Hematopoietic multipotent progenitor cell (in vitro differentiated cells): ENCODE results near the gene LBHD1. TPM values are rescaled to one million over a fixed set of nuclear protein-coding genes. Genes with fewer than 3 reads are reported as not detected.
"Not testable (repeated sequence)": the region's sequence is repeated elsewhere in the genome, so short reads cannot be mapped to it uniquely, and the experiment has no call there.

Source experiments
- DNase-seq, 3 donors: peaks; one replicate each; pipeline ENCODE4 v3.0.0-alpha.2; 2011 to 2015; ENCODE audit warnings: low read depth in 2 of 3, low spot score in 2 of 3
- total RNA-seq: library from RNA; depleted of rRNA; stranded (reverse); fragments of >200 nt; gene quantifications from one replicate; pipeline ENCODE4 v1.2.3, GENCODE V29; 2012

LBHD1 gene
- total RNA-seq, 1 donor: 6.5 TPM

DNA sequence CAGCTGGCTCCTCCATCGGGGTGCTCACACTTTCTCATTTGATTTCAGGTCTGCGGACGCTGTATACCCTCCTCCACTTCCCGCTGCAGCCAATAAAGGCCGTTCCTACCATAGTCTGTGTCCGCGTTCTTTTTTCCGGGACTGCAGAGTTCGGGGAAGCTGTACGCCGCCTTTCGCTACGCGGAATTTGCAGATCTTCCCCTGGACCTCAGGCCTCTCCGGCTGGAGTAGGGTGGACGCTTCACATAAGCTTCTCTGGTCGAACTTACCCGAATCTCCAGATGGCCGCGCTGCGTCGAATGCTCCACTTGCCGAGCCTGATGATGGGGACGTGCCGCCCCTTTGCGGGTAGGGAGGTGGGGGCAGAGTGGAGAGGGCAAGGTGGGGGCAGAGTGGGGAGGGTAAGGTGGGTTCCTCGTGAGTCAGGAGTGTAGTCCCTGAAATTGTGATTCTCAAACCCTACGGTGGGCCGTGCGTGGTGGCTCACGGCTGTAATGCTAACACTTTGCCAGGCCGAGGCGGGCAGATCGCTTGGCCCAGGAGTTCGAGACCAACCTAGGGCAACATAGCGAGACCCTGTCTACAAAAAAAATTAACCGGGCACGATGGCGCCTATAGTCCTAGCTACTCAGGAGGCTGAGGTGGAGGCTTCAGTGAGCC is 6.3 kb downstream of the LBHD1 start:
- peak in 2 of 3 donors; percentile 74 to 79 for DNase-seq

DNA sequence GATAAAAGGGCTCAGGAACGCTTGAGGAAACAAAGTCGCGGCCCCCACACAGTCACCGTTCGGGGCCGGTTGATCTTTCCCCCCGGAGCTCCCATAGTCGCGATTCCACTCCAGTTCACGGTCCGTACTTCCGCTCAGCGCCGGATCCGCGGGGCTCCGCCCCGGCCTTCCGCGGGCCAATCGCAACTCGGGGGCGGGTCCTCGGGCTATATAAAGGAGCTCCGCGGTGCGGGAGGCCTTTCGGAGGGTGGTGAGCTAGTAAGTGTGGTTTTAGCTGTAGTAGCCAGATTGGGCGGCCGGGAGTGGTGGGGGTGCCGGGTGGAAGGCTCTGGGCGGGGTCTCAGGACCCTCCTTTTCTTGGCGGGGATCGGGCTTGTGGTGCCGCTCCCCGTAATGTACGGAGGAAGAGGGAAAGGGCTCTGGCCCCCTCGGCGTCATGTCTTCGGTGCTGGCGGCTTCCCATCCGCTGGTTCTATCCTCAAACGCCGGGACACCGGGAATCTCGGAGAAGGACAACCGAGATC is 6.9 kb downstream of the LBHD1 start, which contains the start of the genes C11orf98 and CSKMT:
Gene C11orf98 (minus strand): TSS at position 136 of the 524 bp plus-strand sequence. CDS start 41 bp downstream, at position 95.
Gene CSKMT (plus strand): TSS at position 238 of the 524 bp plus-strand sequence. CDS start 568 bp downstream, outside the sequence.
- DNase-seq: peak; percentile 90 to 95 (median 94)

DNA sequence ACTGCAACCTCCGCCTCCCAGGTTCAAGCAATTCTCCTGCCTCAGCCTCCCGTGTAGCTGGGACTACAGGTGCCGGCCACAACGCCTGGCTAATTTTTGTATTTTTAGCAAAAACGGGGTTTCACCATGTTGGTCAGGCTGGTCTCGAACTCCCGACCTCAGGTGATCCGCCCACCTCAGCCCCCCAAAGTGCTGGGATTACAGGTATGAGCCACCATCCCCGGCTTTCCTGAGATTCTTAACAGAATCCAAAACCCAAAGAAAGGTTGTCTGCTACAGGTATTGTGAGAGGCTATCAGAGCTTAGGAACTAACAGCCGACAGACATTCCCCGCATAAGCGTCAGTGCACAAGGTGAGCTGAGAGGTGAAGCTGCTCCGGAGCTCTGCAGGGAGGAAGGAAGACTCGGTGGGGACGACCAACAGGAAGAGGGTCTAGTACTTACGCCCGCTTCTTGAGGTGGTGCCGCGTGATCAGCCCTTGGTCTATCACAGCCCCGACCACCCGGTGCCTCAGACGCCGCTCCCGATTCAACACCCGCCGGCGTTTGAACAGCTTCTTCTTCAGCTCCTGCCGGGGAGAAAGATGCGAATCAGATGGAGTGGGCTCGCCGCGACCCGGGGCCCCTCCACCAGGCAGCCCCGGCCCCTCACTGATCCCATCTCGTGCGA is 7.5 kb downstream of the LBHD1 start:
- peak in 2 of 3 donors; percentile 50 to 70 for DNase-seq

DNA sequence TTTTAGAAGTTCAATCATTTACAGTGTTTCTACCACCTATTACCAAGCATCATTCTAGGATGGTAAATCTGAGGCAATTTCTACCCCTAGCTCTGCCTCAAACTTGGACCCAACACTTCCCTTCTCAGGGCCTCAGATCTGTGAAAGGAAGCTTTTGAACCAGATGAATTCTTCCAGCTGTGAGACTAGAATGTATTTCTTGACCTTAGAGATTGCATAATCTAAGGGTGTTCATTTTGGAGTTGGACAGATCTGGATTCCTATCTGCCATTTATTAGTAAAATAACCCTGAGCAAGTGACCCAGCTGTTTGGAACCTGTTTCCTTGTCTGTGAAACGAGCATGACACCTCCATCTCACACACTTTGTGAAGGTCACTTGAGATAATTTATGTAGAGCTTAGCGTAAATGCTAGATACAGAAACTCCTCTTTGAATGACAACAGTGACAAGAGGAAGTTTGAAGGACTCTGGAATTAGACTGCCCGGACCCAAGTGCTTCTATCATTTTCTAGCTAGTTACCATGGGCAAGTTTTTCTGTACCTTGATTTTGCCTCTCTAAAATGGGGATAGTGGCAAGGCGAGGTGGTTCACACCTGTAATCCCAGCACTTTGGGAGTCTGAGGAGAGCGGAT is 15.2 kb downstream of the LBHD1 start:
- no peak for DNase-seq

DNA sequence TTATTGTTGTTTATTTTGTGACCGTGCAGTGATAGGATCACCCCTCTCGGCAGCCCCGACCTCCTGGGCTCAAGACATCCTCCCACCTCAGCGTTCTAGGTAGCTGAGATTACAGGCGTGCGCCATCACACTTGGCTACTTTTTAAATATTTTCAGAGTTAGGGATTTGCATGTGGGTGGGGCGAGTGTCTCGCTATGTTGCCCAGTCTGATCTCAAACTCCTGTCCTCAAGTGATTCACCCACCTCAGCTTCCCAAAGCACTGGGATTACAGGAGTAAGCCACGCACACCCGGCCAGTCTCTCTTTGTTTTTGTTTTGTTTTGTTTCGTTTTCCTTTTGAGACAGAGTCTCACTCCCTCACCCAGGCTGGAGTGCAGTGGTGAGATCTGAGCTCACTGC is 17.8 kb downstream of the LBHD1 start:
- no peak for DNase-seq

DNA sequence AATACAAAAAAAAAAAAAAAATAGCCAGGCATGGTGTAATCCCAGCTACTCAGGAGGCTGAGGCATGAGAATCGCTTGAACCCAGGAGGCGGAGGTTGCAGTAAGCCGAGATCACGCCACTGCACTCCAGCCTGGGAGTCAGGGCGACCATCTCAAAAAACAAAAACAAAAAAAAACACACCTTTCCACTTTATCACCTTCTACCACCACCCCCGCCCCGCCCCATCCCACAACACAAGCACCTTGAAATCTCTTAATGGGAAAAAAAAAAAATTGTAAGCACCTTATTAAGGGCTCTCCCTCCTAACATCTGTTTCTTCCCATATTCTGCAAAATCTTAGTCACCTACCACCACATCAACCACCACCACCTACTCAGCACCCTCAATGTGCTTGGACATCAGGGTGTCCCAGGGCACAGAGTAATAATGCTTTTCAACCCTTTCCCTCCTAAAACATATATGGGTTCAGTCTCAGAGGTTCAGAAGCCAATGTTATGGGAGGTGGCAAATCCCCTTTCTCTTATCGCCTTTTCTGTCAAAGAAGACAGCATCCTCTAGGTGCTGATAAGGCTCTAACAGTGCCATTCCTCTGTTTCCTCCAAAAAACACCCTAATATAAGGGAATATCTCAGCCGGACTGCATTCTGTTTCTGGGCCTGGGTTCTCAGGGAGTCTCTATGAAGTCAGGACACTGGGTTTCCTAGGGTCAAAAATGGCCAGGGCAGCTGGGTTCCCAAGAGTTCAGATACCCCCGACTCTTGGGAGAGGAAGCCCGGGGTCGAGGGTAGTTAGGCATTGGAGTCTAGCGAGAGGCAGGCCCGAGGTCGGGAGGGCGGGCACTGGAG is 19.7 kb downstream of the LBHD1 start:
- no peak for DNase-seq

DNA sequence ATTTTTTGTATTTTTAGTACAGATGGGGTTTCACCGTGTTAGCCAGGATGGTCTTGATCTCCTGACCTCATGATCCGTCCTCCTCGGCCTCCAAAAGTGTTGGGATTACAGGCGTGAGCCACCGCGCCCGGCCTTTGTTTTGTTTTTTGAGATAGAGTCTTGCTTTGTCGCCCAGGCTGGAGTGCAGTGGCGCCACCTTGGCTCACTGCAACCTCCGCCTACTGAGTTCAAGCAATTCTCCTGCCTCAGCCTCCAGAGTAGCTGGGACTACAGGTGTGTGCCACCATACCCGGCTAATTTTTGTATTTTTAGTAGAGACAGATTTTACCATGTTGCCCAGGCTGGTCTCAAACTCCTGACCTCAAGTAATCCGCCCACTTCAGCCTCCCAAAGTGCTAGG is 21.8 kb downstream of the LBHD1 start:
- DNase-seq: not testable (repeated sequence)

DNA sequence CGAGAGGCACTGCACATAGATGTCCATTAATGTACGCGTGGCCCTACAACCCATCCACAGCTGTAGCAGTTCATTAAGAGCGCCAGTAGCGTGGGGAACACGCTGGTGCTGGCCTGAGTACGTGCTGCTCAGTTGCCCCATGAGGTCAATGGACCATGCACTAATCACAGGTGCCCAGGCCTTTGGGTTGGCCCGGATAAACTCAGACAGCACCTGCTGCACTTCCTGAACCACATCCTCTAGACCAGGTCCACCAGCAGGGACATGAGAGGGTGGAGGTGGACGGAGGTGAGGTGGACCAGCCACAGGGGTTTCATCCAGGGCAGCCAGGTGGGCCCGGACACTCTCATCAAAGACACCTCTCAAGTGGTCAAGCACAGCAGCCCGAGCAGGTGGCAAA is 22.6 kb downstream of the LBHD1 start:
- no peak for DNase-seq

DNA sequence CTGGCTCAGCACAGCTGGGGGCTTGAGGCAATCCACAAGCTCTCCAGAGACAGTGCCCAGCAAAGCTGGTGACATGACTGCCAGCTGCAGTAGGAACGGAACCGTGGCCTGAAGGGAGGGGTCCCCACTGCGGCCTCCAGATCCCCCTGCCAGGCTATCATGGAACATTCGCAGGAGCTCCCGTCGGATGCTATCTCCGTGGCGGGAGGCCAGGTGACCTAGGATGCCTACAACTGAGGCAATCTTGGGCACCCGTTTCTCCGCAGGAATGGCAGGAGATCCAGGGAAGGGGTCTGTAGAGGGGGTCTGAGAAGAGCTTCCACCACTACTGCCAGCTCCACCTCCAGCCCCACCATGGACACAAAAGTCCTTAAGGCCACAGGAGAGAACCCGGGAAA is 23.1 kb downstream of the LBHD1 start:
- no peak for DNase-seq

DNA sequence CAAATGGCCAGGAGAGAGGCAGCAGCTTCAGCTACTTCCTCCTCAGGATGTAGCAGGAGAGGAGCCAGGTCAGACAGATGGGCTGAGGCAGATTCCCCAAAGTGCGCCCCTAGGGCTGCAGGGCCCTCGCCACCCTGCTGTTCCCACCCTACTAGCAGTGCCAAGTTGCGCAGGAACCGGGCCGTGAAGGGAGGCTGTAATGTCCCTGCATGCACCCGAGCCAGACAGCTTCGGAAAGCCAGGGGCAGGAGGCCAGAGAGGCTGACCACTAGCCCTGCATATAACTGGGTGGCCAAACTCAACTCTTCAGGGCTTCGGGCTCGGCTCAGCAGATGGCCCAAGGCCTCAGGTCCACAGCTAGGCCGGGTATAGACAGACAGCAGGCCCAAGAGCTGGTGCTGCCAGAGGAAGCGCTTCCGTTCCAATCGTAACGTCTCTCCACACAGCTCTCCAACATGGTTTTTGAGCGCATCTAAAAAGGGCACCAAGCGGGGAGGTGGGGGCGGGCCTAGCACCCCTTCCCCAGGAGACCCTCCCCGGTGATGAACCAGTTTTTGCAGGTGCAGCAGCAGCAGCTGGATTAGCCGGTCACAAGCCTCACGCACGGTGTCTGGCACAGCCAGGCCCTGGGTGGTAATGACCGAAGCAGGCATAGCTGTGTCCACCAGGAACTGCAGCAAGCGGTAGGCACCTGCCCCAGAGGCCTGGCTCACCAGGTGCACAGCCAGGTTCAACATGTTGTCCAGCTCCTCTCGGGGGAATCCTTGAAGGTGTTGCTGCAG is 23.7 kb downstream of the LBHD1 start:
- no peak for DNase-seq

DNA sequence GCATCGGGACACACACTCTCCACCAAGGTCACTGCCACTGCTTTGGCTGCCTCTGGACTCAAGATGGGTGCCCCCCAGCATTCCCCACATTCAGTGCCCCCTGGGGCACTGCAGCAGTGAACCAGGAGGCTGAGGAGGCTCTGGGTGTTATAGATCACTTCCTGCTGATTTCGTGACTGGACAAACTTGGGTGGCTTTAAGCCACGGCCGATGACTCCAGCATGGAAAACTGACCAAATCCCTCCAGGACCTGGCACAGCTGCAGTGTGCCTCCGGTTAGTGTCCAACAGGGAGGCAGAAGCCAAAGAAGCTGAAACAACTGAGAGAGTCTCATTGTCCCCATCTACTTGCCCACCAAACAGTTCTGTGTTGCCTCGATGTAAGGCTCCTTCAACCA is 24.5 kb downstream of the LBHD1 start:
- no peak for DNase-seq

DNA sequence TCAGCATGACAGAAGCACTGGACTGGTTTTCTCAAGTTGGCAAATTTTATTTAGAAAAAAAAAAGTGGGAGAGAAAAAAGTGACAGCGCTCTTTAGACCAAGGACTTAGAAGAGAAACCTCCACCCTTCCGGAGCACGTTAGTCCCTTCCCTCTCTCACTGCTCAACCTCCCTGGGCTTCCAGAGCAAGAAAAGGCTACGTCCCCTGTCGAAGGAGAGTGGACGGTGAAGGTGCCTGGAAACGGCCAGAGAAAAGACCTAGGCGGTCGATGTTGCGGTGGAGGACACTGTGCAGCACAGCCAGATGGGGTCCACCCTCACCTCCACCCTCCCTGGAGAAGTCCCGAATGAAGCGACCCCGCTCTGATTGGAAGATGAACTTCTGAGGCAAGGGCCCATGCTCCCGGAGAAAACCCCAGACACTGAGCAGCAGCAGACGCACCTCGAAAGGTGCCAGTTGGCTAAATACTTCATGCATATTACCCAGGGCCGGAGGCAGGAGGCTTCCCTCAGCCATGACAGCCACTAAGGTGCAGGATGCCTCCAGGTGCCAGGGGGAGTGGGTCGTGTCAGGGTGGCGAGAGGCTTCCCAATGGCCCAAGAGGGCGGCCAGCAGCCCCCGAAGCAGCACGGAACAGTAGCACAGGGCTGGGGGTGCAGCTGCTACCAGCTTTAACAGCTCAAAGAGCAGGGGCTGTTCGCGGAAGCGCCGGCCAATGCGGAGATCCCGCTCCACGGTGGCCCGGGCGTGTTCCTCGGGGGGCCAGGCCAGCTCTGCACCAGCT is 25.1 kb downstream of the LBHD1 start:
- no peak for DNase-seq

DNA sequence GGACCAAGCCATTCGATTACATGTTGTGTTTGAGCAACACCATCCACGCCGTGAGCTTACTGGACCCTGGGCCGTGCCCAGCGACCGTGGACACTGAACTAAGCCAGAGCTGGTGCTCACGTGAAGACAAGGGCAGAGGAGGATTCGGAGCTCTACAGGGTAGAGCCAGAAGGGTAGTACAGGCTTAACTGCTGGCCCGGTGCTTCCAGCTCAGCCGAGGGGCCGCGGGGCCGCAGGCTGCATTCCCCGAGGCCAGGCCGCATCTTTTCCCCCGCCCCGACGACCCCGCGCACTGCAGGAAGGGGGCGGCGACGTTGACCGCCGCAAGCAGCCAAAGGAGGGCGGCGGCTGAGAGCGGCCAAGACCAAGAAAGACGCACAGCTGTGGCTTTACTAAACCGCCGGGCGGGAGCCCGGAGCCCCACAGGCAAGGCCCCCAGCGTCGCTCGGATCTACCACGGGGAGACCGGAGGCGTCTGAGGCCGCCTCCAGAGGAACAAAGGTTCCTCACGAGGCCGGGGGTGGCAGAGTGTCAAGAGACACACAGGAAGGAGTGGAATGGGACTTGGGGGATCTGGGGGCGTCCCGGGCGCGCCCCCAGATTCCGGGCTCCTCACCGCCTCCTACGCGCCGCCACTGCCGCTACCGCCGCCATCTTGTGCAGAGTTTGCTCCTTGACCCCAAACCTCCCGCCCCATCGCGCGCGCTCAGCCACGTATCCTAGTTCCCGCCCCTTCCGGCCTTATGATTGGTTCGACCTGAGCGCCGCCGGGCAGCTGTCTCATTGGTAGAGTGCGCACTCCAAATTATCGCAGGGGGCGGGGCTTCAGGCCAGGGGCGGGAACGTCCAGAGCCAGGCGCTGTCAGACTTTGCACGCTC is 25.9 kb downstream of the LBHD1 start, which contains the start of gene GANAB:
Gene GANAB (minus strand): TSS at position 668 of the 879 bp plus-strand sequence. CDS start 14 bp downstream, at position 654.
- DNase-seq: peak; percentile 89 to 99 (median 99)

DNA sequence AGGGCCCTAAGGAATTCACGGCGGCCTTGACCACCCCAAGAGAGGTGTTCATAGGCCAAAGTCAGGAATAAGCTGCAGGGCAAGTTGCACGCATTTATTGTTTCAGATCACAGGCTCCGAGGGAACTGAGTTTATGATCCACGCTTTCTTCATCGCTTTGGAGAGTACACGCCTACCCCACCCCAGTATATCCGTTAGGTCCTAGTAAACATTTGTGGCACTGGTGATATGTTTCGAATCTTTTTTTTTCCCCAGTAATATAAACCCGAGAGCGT is 26.5 kb downstream of the LBHD1 start:
- DNase-seq: no peak

DNA sequence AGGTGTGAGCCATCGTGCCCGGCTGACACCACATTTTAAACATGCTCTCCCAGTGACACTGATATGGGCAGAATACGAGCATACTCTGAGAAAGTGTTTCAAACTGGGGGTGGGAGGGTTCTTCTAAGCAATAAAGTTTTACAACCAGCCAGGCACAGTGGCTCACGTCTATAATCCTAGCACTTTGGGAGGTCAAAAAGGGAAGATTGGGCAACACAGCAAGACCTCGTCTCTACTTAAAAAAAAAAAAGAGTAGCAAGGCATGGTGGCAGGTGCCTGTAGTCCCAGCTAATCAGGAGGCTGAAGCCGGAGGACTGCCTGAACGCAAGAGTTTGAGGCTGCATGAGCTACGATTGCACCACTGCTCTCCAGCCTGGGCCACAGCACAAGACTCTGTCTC is 27.8 kb downstream of the LBHD1 start:
- no peak for DNase-seq

DNA sequence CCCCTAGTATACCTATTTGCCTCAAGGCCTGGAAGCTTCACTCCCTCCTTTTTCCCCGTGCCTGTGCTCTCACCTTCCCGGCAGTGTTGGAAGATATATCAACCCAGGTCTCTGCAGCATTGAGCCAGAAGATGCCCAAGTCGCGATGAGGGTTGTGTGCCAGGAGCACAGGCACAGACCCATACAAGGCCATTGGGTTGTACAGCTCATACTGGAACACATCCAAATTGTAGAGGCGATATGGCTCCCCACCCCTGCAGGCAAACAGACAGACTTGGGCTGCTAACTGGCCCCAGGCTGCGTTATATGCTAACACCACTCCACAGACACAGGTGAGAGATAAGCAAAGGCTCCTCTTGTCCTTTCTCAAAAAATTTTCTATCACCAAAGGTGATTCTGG is 39.6 kb downstream of the LBHD1 start:
- DNase-seq: no peak

DNA sequence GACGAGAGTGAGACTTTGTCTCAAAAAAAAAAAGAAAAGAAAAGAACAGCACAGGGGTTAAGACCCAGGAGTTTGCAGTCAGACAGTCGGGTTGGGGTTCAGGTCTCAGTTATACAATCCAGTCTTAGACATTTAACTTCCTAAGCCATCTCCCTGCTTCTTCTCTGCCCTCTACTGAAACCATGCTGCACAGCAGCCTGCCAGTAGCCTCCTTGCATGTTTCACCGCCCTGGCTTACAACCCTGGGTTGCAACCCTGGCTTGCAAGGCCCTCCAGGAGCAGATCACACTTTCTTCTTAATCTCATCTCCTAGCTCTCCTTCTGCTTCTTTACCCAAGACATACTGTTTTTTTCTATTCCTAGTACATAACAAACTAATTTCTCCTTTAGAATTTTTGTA is 44.4 kb downstream of the LBHD1 start:
- peak in 1 of 3 donors; percentile 35 for DNase-seq

DNA sequence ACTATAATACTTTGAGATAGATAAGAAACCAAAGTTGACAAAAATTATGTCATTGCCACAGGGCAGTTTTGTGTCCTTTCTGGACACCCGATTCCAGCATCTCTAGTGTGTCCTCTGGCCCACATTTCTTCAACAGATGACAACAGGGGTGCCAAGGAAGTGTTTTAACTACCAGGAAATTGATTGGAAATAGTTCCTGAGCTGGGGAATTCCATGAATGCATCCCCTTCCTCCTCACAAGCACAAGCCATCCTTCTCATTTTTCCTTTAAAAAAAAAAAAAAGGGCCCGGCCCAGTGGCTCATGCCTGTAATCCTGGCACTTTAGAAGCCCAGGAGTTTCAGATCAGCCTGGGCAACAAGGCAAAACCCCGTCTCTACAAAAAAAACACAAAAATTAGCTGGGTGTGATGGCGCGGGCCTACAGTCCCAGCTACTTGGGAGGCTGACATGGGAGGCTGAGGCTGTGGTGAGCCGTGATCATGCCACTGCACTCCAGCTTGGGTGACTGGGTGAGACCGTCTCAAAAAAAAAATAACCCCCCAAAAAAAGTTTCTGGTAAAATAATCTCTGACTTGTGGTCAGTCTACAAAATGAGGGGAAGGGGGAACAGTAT is 49.5 kb downstream of the LBHD1 start:
- no peak for DNase-seq
